Measurements from ENCODE around the gene PMM2.

Gene PMM2

GRCh38 chr16:8845699-8846298, 48.2 kb downstream of the PMM2 start:
- H2AFZ ChIP-seq (ENCODE audit: low read length) = no peak overlapping the region
- H3F3A ChIP-seq (ENCODE audit: low read depth) = no peaks in the 10 kb centered on the region
- H3K9ac ChIP-seq (ENCODE audit: low read depth, low read length, poor library complexity, severe bottlenecking) = no peak overlapping the region
- no peak overlapping the region for H3K4me2 ChIP-seq (ENCODE audit: low read depth, low read length, poor library complexity, severe bottlenecking)
- H4K20me1 ChIP-seq (ENCODE audit: insufficient read depth, low read length, poor library complexity, severe bottlenecking) = no peaks in the 10 kb centered on the region
- no peak for TF ChIP-seq CTCF (conservative IDR thresholded peaks at IDR 0.05; ENCODE audit: low read length)
- no peak for TF ChIP-seq EZH2phosphoT487 (IDR thresholded peaks at IDR 0.05; ENCODE audit: borderline replicate concordance)
- no peaks in the 10 kb centered on the region for H3K79me2 ChIP-seq (ENCODE audit: insufficient read depth, low read length)
- peaks cover 20% of the 10 kb centered on the region; the same call in 1 of the 2 replicates for H3K36me3 ChIP-seq (ENCODE audit: insufficient read depth, low read length)
- H3K9me2 ChIP-seq (replicated peaks; ENCODE audit: low read depth, low read length) = no peaks in the 10 kb centered on the region
- H3K4me1 ChIP-seq (ENCODE audit: insufficient read depth, low read length, poor library complexity, severe bottlenecking) = no peaks in the 10 kb centered on the region
- no peak overlapping the region for H3K4me3 ChIP-seq (ENCODE audit: low read length, poor library complexity, severe bottlenecking)
- no peaks in the 10 kb centered on the region for H3K27me3 ChIP-seq (ENCODE audit: insufficient read depth, low read length, poor library complexity, severe bottlenecking)
- no peaks in the 10 kb centered on the region for H3K9me3 ChIP-seq (ENCODE audit: insufficient read depth, low read depth, low read length)

- Histone ChIP-seq H3K4me2 (ENCODE audit: low read depth, low read length, poor library complexity, severe bottlenecking) (no peak overlapping the region), H3K9ac (ENCODE audit: low read depth, low read length, poor library complexity, severe bottlenecking) (no peak overlapping the region), H3F3A (ENCODE audit: low read depth) (no peaks in the 10 kb centered on the region), H3K27me3 (ENCODE audit: insufficient read depth, low read length, poor library complexity, severe bottlenecking) (no peaks in the 10 kb centered on the region), H3K36me3 (ENCODE audit: insufficient read depth, low read length) (peaks cover 20% of the 10 kb centered on the region; the same call in 1 of the 2 replicates), H4K20me1 (ENCODE audit: insufficient read depth, low read length, poor library complexity, severe bottlenecking) (no peaks in the 10 kb centered on the region), H3K9me2 (replicated peaks; ENCODE audit: low read depth, low read length) (no peaks in the 10 kb centered on the region), H2AFZ (ENCODE audit: low read length) (no peak overlapping the region), H3K79me2 (ENCODE audit: insufficient read depth, low read length) (no peaks in the 10 kb centered on the region), H3K4me3 (ENCODE audit: low read length, poor library complexity, severe bottlenecking) (no peak overlapping the region), H3K4me1 (ENCODE audit: insufficient read depth, low read length, poor library complexity, severe bottlenecking) (no peaks in the 10 kb centered on the region), H3K9me3 (ENCODE audit: insufficient read depth, low read depth, low read length) (no peaks in the 10 kb centered on the region)
- no peak for TF ChIP-seq EZH2phosphoT487 (IDR thresholded peaks at IDR 0.05; ENCODE audit: borderline replicate concordance)
- TF ChIP-seq CTCF (conservative IDR thresholded peaks at IDR 0.05; ENCODE audit: low read length) = no peak
These were observed 48.8 kb downstream of the PMM2 start for GRCh38 chr16:8846401-8846932.

GRCh38 chr16:8847145-8847544, 49.5 kb downstream of the PMM2 start:
- Histone ChIP-seq H3K9ac (ENCODE audit: low read depth, low read length, poor library complexity, severe bottlenecking) (no peak overlapping the region), H3K9me3 (ENCODE audit: insufficient read depth, low read depth, low read length) (no peaks in the 10 kb centered on the region), H3K27me3 (ENCODE audit: insufficient read depth, low read length, poor library complexity, severe bottlenecking) (no peaks in the 10 kb centered on the region), H3F3A (ENCODE audit: low read depth) (no peaks in the 10 kb centered on the region), H3K36me3 (ENCODE audit: insufficient read depth, low read length) (peaks cover 22% of the 10 kb centered on the region; the same call in 1 of the 2 replicates), H3K9me2 (replicated peaks; ENCODE audit: low read depth, low read length) (no peaks in the 10 kb centered on the region), H2AFZ (ENCODE audit: low read length) (no peak overlapping the region), H3K4me3 (ENCODE audit: low read length, poor library complexity, severe bottlenecking) (no peak overlapping the region), H3K4me2 (ENCODE audit: low read depth, low read length, poor library complexity, severe bottlenecking) (no peak overlapping the region), H3K79me2 (ENCODE audit: insufficient read depth, low read length) (no peaks in the 10 kb centered on the region), H4K20me1 (ENCODE audit: insufficient read depth, low read length, poor library complexity, severe bottlenecking) (no peaks in the 10 kb centered on the region), H3K4me1 (ENCODE audit: insufficient read depth, low read length, poor library complexity, severe bottlenecking) (no peaks in the 10 kb centered on the region)
- TF ChIP-seq EZH2phosphoT487 (IDR thresholded peaks at IDR 0.05; ENCODE audit: borderline replicate concordance) (no peak), CTCF (conservative IDR thresholded peaks at IDR 0.05; ENCODE audit: low read length) (no peak)

Data from Loucy (cell line).